GM12874 (cell line): ENCODE measurements around the gene TPM1.

ENCODE experiments used
- TF ChIP-seq, protein P1 (sequence below): IDR thresholded peaks from 2 replicates; pipeline ENCODE4 v1.5.1; 2011; ENCODE audit warnings: low read depth, mild to moderate bottlenecking, control low read depth, low read length, moderate library complexity; ENCODE audit not compliant: insufficient read depth

Gene TPM1

DNA sequence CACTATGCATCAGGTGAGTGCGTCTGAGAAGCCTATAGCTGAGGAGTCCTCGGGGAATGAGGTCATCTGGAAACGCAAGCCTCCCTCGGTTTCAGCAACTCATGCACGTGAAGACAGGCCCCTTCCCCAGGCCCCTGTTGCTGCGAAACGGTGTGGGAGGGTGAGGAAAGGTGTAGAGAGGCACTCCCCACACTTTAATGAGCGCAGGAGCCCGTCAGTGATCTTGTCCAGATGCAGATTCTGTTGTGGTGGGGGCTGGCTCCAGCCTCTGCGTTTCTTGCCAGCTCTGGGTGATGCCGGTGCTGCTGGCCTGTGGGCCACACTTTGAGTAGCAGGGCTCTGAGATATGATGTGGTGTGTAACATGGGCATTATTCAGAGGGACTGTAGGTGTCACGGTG, 40.5 kb downstream of the TPM1 start:
- TF ChIP-seq, protein P1, sequence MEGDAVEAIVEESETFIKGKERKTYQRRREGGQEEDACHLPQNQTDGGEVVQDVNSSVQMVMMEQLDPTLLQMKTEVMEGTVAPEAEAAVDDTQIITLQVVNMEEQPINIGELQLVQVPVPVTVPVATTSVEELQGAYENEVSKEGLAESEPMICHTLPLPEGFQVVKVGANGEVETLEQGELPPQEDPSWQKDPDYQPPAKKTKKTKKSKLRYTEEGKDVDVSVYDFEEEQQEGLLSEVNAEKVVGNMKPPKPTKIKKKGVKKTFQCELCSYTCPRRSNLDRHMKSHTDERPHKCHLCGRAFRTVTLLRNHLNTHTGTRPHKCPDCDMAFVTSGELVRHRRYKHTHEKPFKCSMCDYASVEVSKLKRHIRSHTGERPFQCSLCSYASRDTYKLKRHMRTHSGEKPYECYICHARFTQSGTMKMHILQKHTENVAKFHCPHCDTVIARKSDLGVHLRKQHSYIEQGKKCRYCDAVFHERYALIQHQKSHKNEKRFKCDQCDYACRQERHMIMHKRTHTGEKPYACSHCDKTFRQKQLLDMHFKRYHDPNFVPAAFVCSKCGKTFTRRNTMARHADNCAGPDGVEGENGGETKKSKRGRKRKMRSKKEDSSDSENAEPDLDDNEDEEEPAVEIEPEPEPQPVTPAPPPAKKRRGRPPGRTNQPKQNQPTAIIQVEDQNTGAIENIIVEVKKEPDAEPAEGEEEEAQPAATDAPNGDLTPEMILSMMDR, result no peak

DNA sequence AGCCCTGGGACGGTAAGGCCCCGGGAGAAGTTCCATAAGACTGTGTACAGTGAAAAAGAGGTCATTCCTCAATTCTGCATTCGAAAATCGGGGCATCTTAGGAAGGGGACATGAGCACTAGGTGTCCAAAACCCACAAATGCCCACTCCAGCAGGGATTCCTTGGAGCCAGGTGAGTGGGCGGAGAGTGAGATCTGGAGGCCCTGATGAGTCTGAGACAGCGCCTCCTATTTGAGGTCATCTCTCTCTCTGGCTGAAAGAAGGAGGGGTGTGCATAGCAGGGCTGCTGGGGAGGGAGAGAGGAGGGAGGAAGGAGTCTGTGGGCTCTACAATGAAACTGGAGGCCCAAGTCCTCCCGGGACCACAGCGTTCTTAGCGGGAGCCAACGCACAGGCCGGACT, 41.0 kb downstream of the TPM1 start:
- TF ChIP-seq, protein P1, result no peak

DNA sequence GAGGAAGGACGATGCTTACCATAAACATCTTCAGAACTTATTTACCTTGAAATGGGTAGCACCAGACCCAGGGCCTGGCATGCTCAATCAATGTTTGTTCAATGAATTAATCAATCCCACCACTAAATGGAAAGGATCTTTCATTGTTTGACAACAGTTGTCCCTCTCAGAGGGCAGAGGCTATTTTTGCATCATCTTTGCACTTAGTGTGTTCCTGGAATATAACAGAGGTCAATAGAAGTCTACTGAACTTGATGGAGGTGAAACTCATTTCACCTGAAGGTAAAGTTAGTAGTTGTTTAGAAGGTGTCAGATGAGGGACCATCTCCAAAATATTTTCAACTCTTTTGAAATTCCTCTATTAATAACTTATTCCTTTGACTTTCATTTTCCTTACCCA, 42.3 kb downstream of the TPM1 start:
- TF ChIP-seq, protein P1, result no peak

DNA sequence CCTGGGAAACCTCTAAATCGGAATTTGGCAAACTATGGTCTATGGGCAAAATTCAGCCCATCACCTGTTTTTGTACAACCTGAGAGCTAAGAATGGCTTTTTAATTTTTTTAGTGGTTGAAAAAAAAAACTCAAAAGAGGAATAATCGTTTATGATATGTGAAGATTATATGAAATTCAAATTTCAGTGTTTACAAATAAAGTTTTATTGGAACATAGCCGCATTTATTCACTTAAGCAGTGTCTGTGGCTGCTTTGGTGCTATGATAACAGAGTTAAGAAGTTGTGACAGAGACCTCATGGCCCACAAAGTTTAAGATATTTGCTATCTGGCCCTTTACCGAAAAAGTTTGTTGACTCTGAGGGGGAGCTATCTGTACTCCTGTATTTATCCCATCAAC, 42.7 kb downstream of the TPM1 start:
- TF ChIP-seq, protein P1, result no peak

DNA sequence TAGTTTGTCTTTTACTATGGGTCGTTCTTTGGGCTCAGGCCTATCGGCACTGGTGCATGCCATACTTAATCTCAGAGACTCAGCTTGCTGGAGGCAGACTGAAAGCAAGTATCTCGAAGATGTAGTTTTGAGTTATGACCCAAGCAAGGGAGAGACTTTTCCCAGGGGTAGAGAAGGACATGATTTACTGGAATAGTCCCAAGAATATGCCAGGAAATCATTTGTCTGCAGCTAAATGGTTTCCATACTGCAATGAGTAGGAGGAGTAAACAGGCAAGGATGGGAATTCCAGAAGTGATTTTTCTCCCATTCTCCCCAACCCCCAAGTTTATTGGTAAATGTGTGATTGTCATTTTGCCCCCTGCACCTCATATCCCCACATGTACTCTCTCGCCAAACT, 43.7 kb downstream of the TPM1 start:
- TF ChIP-seq, protein P1, result no peak

DNA sequence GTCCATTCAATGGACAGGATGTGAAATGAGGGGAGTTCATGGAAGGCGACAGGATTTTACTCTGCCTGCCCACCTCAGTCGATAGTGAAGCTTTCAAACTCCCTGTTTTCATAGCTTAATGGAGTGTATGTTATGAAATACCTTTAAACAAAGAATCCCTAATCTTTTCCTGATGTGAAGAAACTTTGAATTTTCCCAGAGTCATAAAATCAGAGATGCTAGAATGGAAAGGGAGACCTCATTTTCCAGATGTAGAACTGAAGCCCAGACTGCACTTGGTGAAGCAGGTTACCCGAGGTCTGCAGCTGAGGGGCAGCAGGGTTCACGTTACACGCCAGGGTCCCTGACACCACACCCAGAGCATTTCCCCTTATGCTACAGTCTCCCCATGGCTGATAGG, 44.4 kb downstream of the TPM1 start:
- TF ChIP-seq, protein P1, result no peak

DNA sequence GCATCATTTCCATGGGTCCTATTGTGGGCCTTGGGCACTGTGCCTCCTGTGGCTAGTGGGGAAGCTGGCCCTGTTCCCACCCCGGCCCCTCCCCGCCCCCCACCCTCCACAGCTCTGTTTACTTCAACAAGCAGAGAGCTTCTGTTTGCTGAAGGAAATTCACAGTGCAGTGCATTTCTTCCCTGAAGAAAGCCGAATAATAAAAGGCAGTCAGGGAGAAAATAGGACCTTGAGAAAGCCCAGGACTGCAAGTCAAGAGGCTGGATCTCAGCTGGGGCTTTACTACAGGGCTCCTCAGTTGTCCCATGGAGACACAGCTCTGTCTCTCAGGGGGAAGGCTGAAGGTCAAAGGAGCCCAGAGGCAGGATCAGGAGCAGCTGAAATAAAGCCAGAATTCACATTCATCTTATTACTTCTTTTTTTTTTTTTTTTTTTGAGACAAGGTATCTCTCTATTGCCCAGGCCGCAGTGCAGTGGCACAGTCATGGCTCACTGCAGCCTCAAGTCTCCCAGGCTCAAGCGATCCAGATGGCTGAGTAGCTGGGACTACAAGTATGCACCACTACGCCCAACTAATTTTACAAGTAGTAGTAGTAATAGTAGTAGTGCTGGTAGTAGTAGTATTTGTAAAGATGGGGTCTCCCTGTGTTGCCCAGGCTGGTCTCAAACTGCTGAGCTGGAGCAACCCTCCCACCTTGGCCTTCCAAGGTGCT, 46.1 kb downstream of the TPM1 start:
- TF ChIP-seq, protein P1, result no peak
